Smooth muscle cell (in vitro differentiated cells): ENCODE measurements around the gene ANKRD18A. TPM values are rescaled to one million over a fixed set of nuclear protein-coding genes. Genes with fewer than 3 reads are reported as not detected.
"Not testable (repeated sequence)": the region's sequence is repeated elsewhere in the genome, so short reads cannot be mapped to it uniquely, and the experiment has no call there.

ENCODE experiments used
- DNase-seq: peaks from one replicate; lab custom pipeline; 2025; ENCODE audit not compliant: unreplicated experiment; lab: John Stamatoyannopoulos, UW
- H2AFZ ChIP-seq: fragments of 200-600 bp; sonication (generic); 2 replicates; pipeline ENCODE4 v1.6.0; 2016; ENCODE audit warnings: antibody characterized with exemption, low read depth, mild to moderate bottlenecking
- H3F3A ChIP-seq: fragments of 200-600 bp; sonication (generic); 2 replicates; pipeline ENCODE4 v1.6.0; 2017; ENCODE audit warnings: antibody characterized with exemption, low read depth
- H3K27ac ChIP-seq: fragments of 200-600 bp; sonication (generic); 2 replicates; pipeline ENCODE4 v1.5.1; 2016; ENCODE audit warnings: low read depth, mild to moderate bottlenecking
- H3K27me3 ChIP-seq: fragments of 200-600 bp; sonication (generic); 2 replicates; pipeline ENCODE4 v1.6.1; 2016; ENCODE audit warnings: low read depth, mild to moderate bottlenecking
- H3K36me3 ChIP-seq: fragments of 200-600 bp; sonication (generic); 2 replicates; pipeline ENCODE4 v1.5.1; 2016; ENCODE audit warnings: low read depth
- H3K4me1 ChIP-seq: fragments of 200-600 bp; sonication (generic); 2 replicates; pipeline ENCODE4 v1.5.1; 2016; ENCODE audit warnings: low read depth
- H3K4me2 ChIP-seq: fragments of 200-600 bp; sonication (generic); 2 replicates; pipeline ENCODE4 v1.6.0; 2016; ENCODE audit warnings: mild to moderate bottlenecking
- H3K4me3 ChIP-seq: fragments of 200-600 bp; sonication (generic); 2 replicates; pipeline ENCODE4 v1.5.1; 2016; ENCODE audit warnings: mild to moderate bottlenecking
- H3K79me2 ChIP-seq: fragments of 200-600 bp; sonication (generic); 2 replicates; pipeline ENCODE4 v1.6.0; 2016; ENCODE audit warnings: low read depth, mild to moderate bottlenecking
- H3K9ac ChIP-seq: fragments of 200-600 bp; sonication (generic); 2 replicates; pipeline ENCODE4 v1.6.0; 2016; ENCODE audit warnings: low read depth
- H3K9me3 ChIP-seq: fragments of 200-600 bp; sonication (generic); replicated peaks from 2 replicates; pipeline ENCODE4 v1.5.1; 2016; ENCODE audit warnings: low read depth
- H4K20me1 ChIP-seq: fragments of 200-600 bp; sonication (generic); 2 replicates; pipeline ENCODE4 v1.6.0; 2016; ENCODE audit warnings: low read depth
- CTCF ChIP-seq: fragments of 200-600 bp; sonication (generic); IDR thresholded peaks from 2 replicates; pipeline ENCODE4 v1.5.1; 2017; ENCODE audit warnings: borderline replicate concordance, mild to moderate bottlenecking, antibody characterized with exemption; ENCODE audit not compliant: insufficient read depth, poor library complexity, severe bottlenecking
- WGBS: methylation state at CpG from one replicate; pipeline ENCODE4 v1.1.7; 2016; ENCODE audit warnings: low lambda C conversion rate; 5-methylcytosine and 5-hydroxymethylcytosine counted together
- polyA plus RNA-seq: library from polyadenylated mRNA; unstranded; fragments of >200 nt; fragmentation: Nextera tagmentation; extraction: Ambion mirVana; gene quantifications from 2 replicates; pipeline ENCODE4 v1.2.1, GENCODE V29; 2016
- total RNA-seq: library from RNA; depleted of rRNA; stranded (reverse); fragments of >200 nt; gene quantifications from 2 replicates; pipeline ENCODE4 v1.2.3, GENCODE V29; 2014

ANKRD18A gene
- total and polyA plus RNA-seq, 2 experiments from 2014 or later: not detected

- no peak overlapping the region for H3K9ac ChIP-seq
- no peak overlapping the region for H2AFZ ChIP-seq
- H3K27me3 ChIP-seq: peaks cover 81% of the 10 kb centered on the region
- H3K4me3 ChIP-seq: peak overlapping the region; percentile 47
- DNase-seq: no peak
- no peaks in the 10 kb centered on the region for H4K20me1 ChIP-seq
- H3K4me2 ChIP-seq: peak overlapping the region; percentile 93
- no peaks in the 10 kb centered on the region for H3K79me2 ChIP-seq
- WGBS: 3% methylated on average over 64 of the region's 67 CpGs
- H3F3A ChIP-seq: no peaks in the 10 kb centered on the region
- H3K9me3 ChIP-seq: no peaks in the 10 kb centered on the region
- H3K4me1 ChIP-seq: peaks cover 3% of the 10 kb centered on the region
- H3K27ac ChIP-seq: no peak overlapping the region
- TF ChIP-seq CTCF: no peak
- no peaks in the 10 kb centered on the region for H3K36me3 ChIP-seq
Measured at GRCh38 chr9:38621434-38622287, 1.3 kb upstream of the ANKRD18A start.

GRCh38 chr9:38619556-38620447, 594 bp downstream of the ANKRD18A start:
- no peak for TF ChIP-seq CTCF
- whole genome bisulfite sequencing: 4% methylated on average over 38 of the region's 58 CpGs
- peak overlapping the region; percentile 47 for H3K4me3 ChIP-seq
- H3K4me2 ChIP-seq: peak overlapping the region; percentile 93
- H4K20me1 ChIP-seq: no peaks in the 10 kb centered on the region
- H3K27ac ChIP-seq: no peak overlapping the region
- no peaks in the 10 kb centered on the region for H3K9me3 ChIP-seq
- peaks cover 87% of the 10 kb centered on the region for H3K27me3 ChIP-seq
- no peaks in the 10 kb centered on the region for H3F3A ChIP-seq
- H3K4me1 ChIP-seq: peaks cover 3% of the 10 kb centered on the region
- no peaks in the 10 kb centered on the region for H3K79me2 ChIP-seq
- no peak for DNase-seq
- H3K9ac ChIP-seq: no peak overlapping the region
- peak overlapping the region; percentile 77 for H2AFZ ChIP-seq
- no peaks in the 10 kb centered on the region for H3K36me3 ChIP-seq

DNA sequence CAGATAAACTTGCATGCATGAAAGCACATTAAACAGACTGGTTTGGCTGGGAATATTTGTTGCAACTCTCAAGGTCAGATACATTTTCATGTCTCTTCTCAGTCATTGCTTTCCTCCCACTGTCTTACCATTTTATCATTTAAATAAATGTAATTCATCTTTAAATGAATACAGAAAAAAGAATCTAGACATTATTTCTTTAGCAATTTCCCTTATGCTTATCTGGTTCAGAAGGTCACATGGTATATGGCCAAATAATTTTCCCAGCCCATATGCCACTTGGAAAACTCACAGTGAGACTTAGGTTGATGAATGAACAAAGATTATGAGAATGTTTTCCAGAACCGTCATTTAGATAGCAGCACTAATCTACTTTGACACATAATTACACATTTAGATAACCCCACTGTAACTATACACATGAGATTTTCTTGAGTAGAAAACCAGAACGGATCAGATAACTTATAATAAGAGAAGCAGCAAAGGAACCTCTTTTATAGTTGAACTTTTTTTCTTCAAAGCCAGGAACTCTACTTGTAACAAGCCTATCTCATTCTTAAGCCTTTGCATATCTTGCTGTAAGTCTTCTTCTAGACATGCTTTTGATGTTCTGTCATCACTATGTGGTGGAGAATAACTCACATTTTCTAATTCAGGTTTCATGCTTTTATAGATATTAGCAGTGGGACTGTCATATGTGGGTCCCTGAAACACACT, 22.2 kb downstream of the ANKRD18A start:
- Histone ChIP-seq H3K27me3 (peaks cover 38% of the 10 kb centered on the region), H3K4me2 (peak overlapping the region; percentile 53)
- 15% methylated on average over 2 of the region's 2 CpGs for WGBS
- not testable (repeated sequence) for H2AFZ ChIP-seq, H3K27ac ChIP-seq, H3K9me3 ChIP-seq, H3K4me3 ChIP-seq, H3F3A ChIP-seq, H3K36me3 ChIP-seq, H4K20me1 ChIP-seq, H3K9ac ChIP-seq, H3K4me1 ChIP-seq, H3K79me2 ChIP-seq, DNase-seq

GRCh38 chr9:38595117-38595516, 25.3 kb downstream of the ANKRD18A start:
- H3K4me3 ChIP-seq, DNase-seq, H3K27ac ChIP-seq, H3K79me2 ChIP-seq, H2AFZ ChIP-seq, H3K4me1 ChIP-seq, H3F3A ChIP-seq, H3K9me3 ChIP-seq, H4K20me1 ChIP-seq, H3K36me3 ChIP-seq, H3K4me2 ChIP-seq, H3K9ac ChIP-seq: not testable (repeated sequence)
- WGBS: 70% methylated on average over 3 of the region's 3 CpGs
- H3K27me3 ChIP-seq: peaks cover 22% of the 10 kb centered on the region

GRCh38 chr9:38591346-38592063, 28.9 kb downstream of the ANKRD18A start:
- not testable (repeated sequence) for H2AFZ ChIP-seq, H3K79me2 ChIP-seq, DNase-seq, H3K4me1 ChIP-seq, H3F3A ChIP-seq, H3K27ac ChIP-seq, H3K9me3 ChIP-seq, H3K4me3 ChIP-seq, H3K9ac ChIP-seq, H4K20me1 ChIP-seq, H3K36me3 ChIP-seq
- H3K4me2 ChIP-seq: peak overlapping the region; percentile 26
- 46% methylated on average over 9 of the region's 9 CpGs for WGBS
- H3K27me3 ChIP-seq: peaks cover 12% of the 10 kb centered on the region

DNA sequence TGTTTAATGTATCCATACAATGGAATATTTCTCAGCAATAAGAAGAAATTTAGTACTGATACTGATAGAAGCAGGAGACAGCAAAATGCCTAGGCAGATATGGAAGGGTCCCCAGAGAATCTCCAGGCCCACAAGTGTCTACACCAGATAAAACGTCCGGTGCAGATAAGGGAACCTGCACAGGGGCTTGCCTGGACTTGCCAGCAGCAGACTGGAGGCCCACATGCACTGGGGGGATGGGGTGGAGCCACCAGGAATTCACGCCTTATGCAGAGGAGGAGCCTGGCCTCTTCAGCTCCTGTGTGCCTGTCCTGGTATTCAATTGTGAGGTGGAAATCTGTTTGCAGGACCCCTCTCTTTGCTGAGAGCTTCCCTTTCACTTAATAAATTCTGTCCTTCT, 36.6 kb downstream of the ANKRD18A start:
- H3K36me3 ChIP-seq, H3K4me1 ChIP-seq, H3K4me2 ChIP-seq, H4K20me1 ChIP-seq, H2AFZ ChIP-seq, H3K9me3 ChIP-seq, H3K27ac ChIP-seq, H3K9ac ChIP-seq, DNase-seq, H3K27me3 ChIP-seq, H3K79me2 ChIP-seq, H3K4me3 ChIP-seq, H3F3A ChIP-seq: not testable (repeated sequence)
- 50% methylated on average over 3 of the region's 3 CpGs for WGBS
